SK-N-MC (cell line): ENCODE measurements around the gene CCL20.

ENCODE experiments used
- EZH2 ChIP-seq: fragments of 200-600 bp; sonication (generic); IDR thresholded peaks from one replicate; pipeline ENCODE4 v1.6.1; 2017; ENCODE audit warnings: antibody characterized with exemption
- POLR2AphosphoS5 ChIP-seq: IDR thresholded peaks from 2 replicates; pipeline ENCODE4 v1.6.1; 2012; ENCODE audit warnings: mild to moderate bottlenecking, low read depth, low read length, borderline replicate concordance

GRCh38 chr2:227815066-227815465 is 1.4 kb downstream of the CCL20 start:
- TF ChIP-seq POLR2AphosphoS5 (no peak), EZH2 (no peak)
